ENCODE data around the gene NTM. TPM values are rescaled to one million over a fixed set of nuclear protein-coding genes. Genes with fewer than 3 reads are reported as not detected.

The NTM gene
- total and polyA plus RNA-seq, 2 of the 8 experiments (the other 6 are each of a cell fraction or from before 2014, with no cell fraction given): 13.4 to 20.0 TPM

DNA sequence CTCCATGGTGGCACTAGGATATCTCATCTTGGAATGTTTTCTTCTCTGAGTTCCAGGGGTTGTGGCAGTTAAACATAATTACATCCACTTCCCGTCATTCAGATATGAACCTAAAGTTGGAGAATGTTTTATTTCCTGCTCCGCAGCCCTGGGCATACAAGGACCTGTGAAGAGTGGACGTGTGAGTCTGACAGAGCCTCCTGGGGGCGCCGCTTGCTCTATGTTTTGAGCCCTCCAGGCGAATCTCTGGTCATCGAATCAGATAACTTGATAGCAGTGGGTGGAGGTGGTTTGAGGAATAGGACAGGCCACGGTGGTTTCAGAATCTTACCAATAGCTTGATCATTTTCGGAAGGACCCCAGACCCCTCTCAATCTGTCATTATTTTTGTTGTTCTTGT is 174.2 kb downstream of the NTM start:
- CTCF ChIA-PET (ENCODE audit: partially characterized antibody): interaction anchor here (0.6 to 8.5 kb wide), 26 partner anchors 11 to 813 kb away, joined by 3 to 48 read pairs (median 5); no protein-coding TSS in a partner anchor

More for the DNA sequence above, 174.2 kb downstream of the NTM start:
- Histone ChIP-seq H3K79me1 (ENCODE audit: low read depth, low read length) (no peaks in the 10 kb centered on the region), H4K91ac (replicated peaks; ENCODE audit: insufficient read length, low read length) (no peak overlapping the region), H3K4me1 (replicated peaks in 1 of 4; ENCODE audit: control insufficient read depth in 3 of 4, insufficient read depth in 4 of 4, low read length in 3 of 4) (peaks cover 0 to 4% (median 3%) of the 10 kb centered on the region in 4 experiments; a peak in 6 of 7 replicates), H4K8ac (ENCODE audit: extremely low read depth, insufficient read depth, low read length) (no peak overlapping the region), H3K27me3 (replicated peaks in 1 of 4; ENCODE audit: control insufficient read depth in 3 of 4, extremely low read depth in 1 of 4, insufficient read depth in 3 of 4, low read length in 3 of 4) (no peaks in the 10 kb centered on the region), H3K18ac (ENCODE audit: extremely low read depth, low read length) (no peak overlapping the region), H2BK15ac (ENCODE audit: low read length) (no peak overlapping the region), H2BK120ac (replicated peaks; ENCODE audit: low read depth, low read length) (no peak overlapping the region), H3K9ac (replicated peaks in 1 of 4; ENCODE audit: extremely low read depth in 1 of 4, low read depth in 3 of 4, low read length in 3 of 4) (no peak overlapping the region), H3K79me2 (ENCODE audit: control insufficient read depth in 1 of 2, insufficient read depth in 2 of 2, low read length in 2 of 2) (no peaks in the 10 kb centered on the region; a peak in 1 of 4 replicates), H3K4ac (replicated peaks; ENCODE audit: insufficient read length, low read depth, low read length) (no peak overlapping the region), H3K23ac (ENCODE audit: insufficient read length) (no peak overlapping the region), H3K23me2 (ENCODE audit: low read depth, low read length) (no peaks in the 10 kb centered on the region), H2AFZ (ENCODE audit: low read length) (no peak overlapping the region), H3K4me2 (ENCODE audit: insufficient read depth in 1 of 2, low read depth in 2 of 2, low read length in 2 of 2) (no peak overlapping the region), H3K9me3 (ENCODE audit: insufficient read depth in 2 of 2, low read depth in 1 of 2, low read length in 1 of 2) (peaks cover 0 to 11% of the 10 kb centered on the region in 2 experiments; a peak in 2 of 4 replicates), H3K36me3 (ENCODE audit: control insufficient read depth in 2 of 4, insufficient read depth in 4 of 4, low read length in 3 of 4) (no peaks in the 10 kb centered on the region), H3K14ac (ENCODE audit: insufficient read length) (no peak overlapping the region), H2BK5ac (ENCODE audit: low read depth, low read length) (no peak overlapping the region), H2BK20ac (ENCODE audit: low read length) (no peak overlapping the region), H3K4me3 (ENCODE audit: extremely low read depth in 1 of 4, insufficient read depth in 2 of 4, low read depth in 3 of 4, low read length in 4 of 4) (no peak overlapping the region), H3K27ac (ENCODE audit: low read depth, low read length) (no peak overlapping the region), H2BK12ac (ENCODE audit: low read depth, low read length) (no peak overlapping the region), H2AK5ac (ENCODE audit: low read depth, low read length) (no peak overlapping the region), H4K5ac (ENCODE audit: insufficient read length, low read depth, low read length) (no peak overlapping the region), H4K20me1 (replicated peaks in 1 of 2; ENCODE audit: control insufficient read depth in 1 of 2, insufficient read depth in 2 of 2, low read length in 2 of 2) (no peaks in the 10 kb centered on the region), H3K56ac (replicated peaks; ENCODE audit: insufficient read length, low read depth, low read length) (no peak overlapping the region)
- 50% methylated on average over 9 of the region's 9 CpGs; no CpG with 5 or more reads in 1 of the 2 experiments for WGBS, 2 experiments (ENCODE audit: extremely low coverage in 1 of 2, insufficient coverage in 1 of 2, insufficient read length in 1 of 2, insufficient replicate concordance in 2 of 2, low coverage in 1 of 2, low lambda C conversion rate in 2 of 2, missing lambda C conversion rate in 1 of 2)
- peak; percentile 19 to 63 for DNase-seq (ENCODE audit: low read depth in 1 of 2, low spot score in 2 of 2)
- POLR2A ChIA-PET (ENCODE audit: partially characterized antibody): no interaction called here
- peak; percentile 28 for FAIRE-seq
